ENCODE data around the gene LDLRAD3. TPM values are rescaled to one million over a fixed set of nuclear protein-coding genes. Genes with fewer than 3 reads are reported as not detected.

Gene LDLRAD3
- total RNA-seq, 1 experiment from 2014 or later: 15.3 TPM

- Histone ChIP-seq H4K20me1 (ENCODE audit: low read length) (no peaks in the 10 kb centered on the region), H2AFZ (ENCODE audit: low read length) (no peak overlapping the region), H3K4me3 (ENCODE audit: low read length) (no peak overlapping the region), H3K9me3 (ENCODE audit: low read length) (no peaks in the 10 kb centered on the region), H3K4me1 (ENCODE audit: insufficient read depth, low read length) (no peaks in the 10 kb centered on the region), H3K79me2 (ENCODE audit: low read length) (no peaks in the 10 kb centered on the region), H3K27me3 (ENCODE audit: low read length) (no peaks in the 10 kb centered on the region), H3F3A (ENCODE audit: low read length, unreplicated experiment) (no peaks in the 10 kb centered on the region), H3K36me3 (ENCODE audit: low read depth, low read length) (no peaks in the 10 kb centered on the region), H3K9ac (ENCODE audit: low read length) (no peak overlapping the region), H3K4me2 (ENCODE audit: low read length) (no peak overlapping the region), H3K9me2 (replicated peaks; ENCODE audit: low read length) (no peaks in the 10 kb centered on the region), H3K27ac (ENCODE audit: low read length) (no peak overlapping the region)
- no peak for ATAC-seq
- ChIA-PET POLR2A (ENCODE audit: unreplicated experiment) (no interaction called here), CTCF (no interaction called here)
- BruUV-seq (replicated peaks): no TSS peak
- TF ChIP-seq, protein P1, sequence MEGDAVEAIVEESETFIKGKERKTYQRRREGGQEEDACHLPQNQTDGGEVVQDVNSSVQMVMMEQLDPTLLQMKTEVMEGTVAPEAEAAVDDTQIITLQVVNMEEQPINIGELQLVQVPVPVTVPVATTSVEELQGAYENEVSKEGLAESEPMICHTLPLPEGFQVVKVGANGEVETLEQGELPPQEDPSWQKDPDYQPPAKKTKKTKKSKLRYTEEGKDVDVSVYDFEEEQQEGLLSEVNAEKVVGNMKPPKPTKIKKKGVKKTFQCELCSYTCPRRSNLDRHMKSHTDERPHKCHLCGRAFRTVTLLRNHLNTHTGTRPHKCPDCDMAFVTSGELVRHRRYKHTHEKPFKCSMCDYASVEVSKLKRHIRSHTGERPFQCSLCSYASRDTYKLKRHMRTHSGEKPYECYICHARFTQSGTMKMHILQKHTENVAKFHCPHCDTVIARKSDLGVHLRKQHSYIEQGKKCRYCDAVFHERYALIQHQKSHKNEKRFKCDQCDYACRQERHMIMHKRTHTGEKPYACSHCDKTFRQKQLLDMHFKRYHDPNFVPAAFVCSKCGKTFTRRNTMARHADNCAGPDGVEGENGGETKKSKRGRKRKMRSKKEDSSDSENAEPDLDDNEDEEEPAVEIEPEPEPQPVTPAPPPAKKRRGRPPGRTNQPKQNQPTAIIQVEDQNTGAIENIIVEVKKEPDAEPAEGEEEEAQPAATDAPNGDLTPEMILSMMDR (conservative IDR thresholded peaks at IDR 0.05; ENCODE audit: low read depth, low read length): no peak
- TF ChIP-seq EZH2phosphoT487 (IDR thresholded peaks at IDR 0.05; ENCODE audit: borderline replicate concordance, low read length) (no peak), EZH2 (IDR thresholded peaks at IDR 0.05; ENCODE audit: low read length, unreplicated experiment) (no peak)
- no peak for DNase-seq
- intact Hi-C loops (cut with micrococcal nuclease): no loop called here
These were observed 198.6 kb downstream of the LDLRAD3 start for GRCh38 chr11:36142439-36142838.

GRCh38 chr11:36142879-36143278, 199.0 kb downstream of the LDLRAD3 start:
- CTCF ChIA-PET: no interaction called here
- no peak overlapping the region for H3K9ac ChIP-seq (ENCODE audit: low read length)
- POLR2A ChIA-PET (ENCODE audit: unreplicated experiment): no interaction called here
- H3K27ac ChIP-seq (ENCODE audit: low read length): no peak overlapping the region
- TF ChIP-seq EZH2 (IDR thresholded peaks at IDR 0.05; ENCODE audit: low read length, unreplicated experiment) (no peak), EZH2phosphoT487 (IDR thresholded peaks at IDR 0.05; ENCODE audit: borderline replicate concordance, low read length) (no peak)
- TF ChIP-seq, protein P1 (conservative IDR thresholded peaks at IDR 0.05; ENCODE audit: low read depth, low read length): no peak
- H3F3A ChIP-seq (ENCODE audit: low read length, unreplicated experiment): no peaks in the 10 kb centered on the region
- no peak overlapping the region for H3K4me2 ChIP-seq (ENCODE audit: low read length)
- no peaks in the 10 kb centered on the region for H3K79me2 ChIP-seq (ENCODE audit: low read length)
- H3K4me3 ChIP-seq (ENCODE audit: low read length): no peak overlapping the region
- no peaks in the 10 kb centered on the region for H3K4me1 ChIP-seq (ENCODE audit: insufficient read depth, low read length)
- ATAC-seq: no peak
- BruUV-seq (replicated peaks): no TSS peak
- no peak overlapping the region for H2AFZ ChIP-seq (ENCODE audit: low read length)
- no peaks in the 10 kb centered on the region for H4K20me1 ChIP-seq (ENCODE audit: low read length)
- H3K27me3 ChIP-seq (ENCODE audit: low read length): no peaks in the 10 kb centered on the region
- intact Hi-C loops (cut with micrococcal nuclease): no loop called here
- no peak for DNase-seq
- no peaks in the 10 kb centered on the region for H3K9me2 ChIP-seq (replicated peaks; ENCODE audit: low read length)
- no peaks in the 10 kb centered on the region for H3K36me3 ChIP-seq (ENCODE audit: low read depth, low read length)
- H3K9me3 ChIP-seq (ENCODE audit: low read length): no peaks in the 10 kb centered on the region

DNA sequence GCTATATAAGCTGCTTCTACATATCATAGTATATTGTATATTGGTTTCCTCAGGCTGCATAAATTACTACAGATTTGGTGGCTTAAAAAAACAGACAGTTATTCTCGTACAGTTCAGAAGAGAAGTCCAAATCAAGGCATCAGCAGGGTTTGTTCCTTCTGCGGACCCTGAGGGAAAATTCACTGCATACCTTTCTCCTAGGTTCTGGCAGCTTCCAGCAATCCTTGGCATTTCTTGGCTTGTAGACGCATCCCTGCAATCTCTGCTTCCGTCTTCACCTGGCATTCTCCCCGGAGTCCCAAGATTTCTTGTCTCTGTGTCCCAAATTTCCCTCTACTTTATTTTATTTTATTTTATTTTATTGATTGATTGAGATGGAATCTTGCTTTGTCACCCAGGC, 202.6 kb downstream of the LDLRAD3 start:
- no peaks in the 10 kb centered on the region for H3K36me3 ChIP-seq (ENCODE audit: low read depth, low read length)
- ChIA-PET CTCF (no interaction called here), POLR2A (ENCODE audit: unreplicated experiment) (no interaction called here)
- H3K9me3 ChIP-seq (ENCODE audit: low read length): no peaks in the 10 kb centered on the region
- no TSS peak for BruUV-seq (replicated peaks)
- ATAC-seq: no peak
- no peak overlapping the region for H3K9ac ChIP-seq (ENCODE audit: low read length)
- intact Hi-C loops (cut with micrococcal nuclease): no loop called here
- no peaks in the 10 kb centered on the region for H3K79me2 ChIP-seq (ENCODE audit: low read length)
- H3K4me1 ChIP-seq (ENCODE audit: insufficient read depth, low read length): peaks cover 29% of the 10 kb centered on the region
- H3K9me2 ChIP-seq (replicated peaks; ENCODE audit: low read length): no peaks in the 10 kb centered on the region
- no peaks in the 10 kb centered on the region for H3K27me3 ChIP-seq (ENCODE audit: low read length)
- TF ChIP-seq, protein P1 (conservative IDR thresholded peaks at IDR 0.05; ENCODE audit: low read depth, low read length): no peak
- TF ChIP-seq EZH2 (IDR thresholded peaks at IDR 0.05; ENCODE audit: low read length, unreplicated experiment): no peak
- TF ChIP-seq EZH2phosphoT487 (IDR thresholded peaks at IDR 0.05; ENCODE audit: borderline replicate concordance, low read length): no peak
- no peak for DNase-seq
- no peak overlapping the region for H2AFZ ChIP-seq (ENCODE audit: low read length)
- H4K20me1 ChIP-seq (ENCODE audit: low read length): no peaks in the 10 kb centered on the region
- no peaks in the 10 kb centered on the region for H3F3A ChIP-seq (ENCODE audit: low read length, unreplicated experiment)
- no peak overlapping the region for H3K4me2 ChIP-seq (ENCODE audit: low read length)
- no peak overlapping the region for H3K4me3 ChIP-seq (ENCODE audit: low read length)
- no peak overlapping the region for H3K27ac ChIP-seq (ENCODE audit: low read length)

Measured in PC-3 (cell line).